Mesendoderm (in vitro differentiated cells): ENCODE data around the gene ADGRL1.

ENCODE experiments used
- DNase-seq: peaks from one replicate; pipeline ENCODE4 v3.0.0; 2013
- H2AK5ac ChIP-seq: 2 replicates; pipeline ENCODE4 v1.6.1; 2013; ENCODE audit warnings: low read length, inconsistent platforms
- H2BK120ac ChIP-seq: 2 replicates; pipeline ENCODE4 v1.6.1; 2013; ENCODE audit warnings: low read depth, mild to moderate bottlenecking, low read length, moderate library complexity, mixed read lengths
- H2BK15ac ChIP-seq: replicated peaks from 2 replicates; pipeline ENCODE4 v1.6.1; 2013; ENCODE audit warnings: low read depth, mild to moderate bottlenecking, moderate library complexity
- H2BK5ac ChIP-seq: 2 replicates; pipeline ENCODE4 v1.6.1; 2013; ENCODE audit warnings: low read length, inconsistent platforms
- H3K18ac ChIP-seq: 2 replicates; pipeline ENCODE4 v1.6.1; 2013; ENCODE audit warnings: mild to moderate bottlenecking, low read length, mixed read lengths
- H3K23ac ChIP-seq: one replicate; pipeline ENCODE4 v1.6.1; 2013; ENCODE audit warnings: low read length
- H3K27ac ChIP-seq: 2 replicates; pipeline ENCODE4 v1.5.1; 2013; ENCODE audit warnings: low read depth, mild to moderate bottlenecking, inconsistent platforms, low read length, moderate library complexity
- H3K27me3 ChIP-seq: 2 replicates; pipeline ENCODE4 v1.6.1; 2013; ENCODE audit warnings: low read length, control low read depth, mild to moderate bottlenecking, inconsistent platforms; ENCODE audit not compliant: insufficient read depth, poor library complexity
- H3K36me3 ChIP-seq: 2 replicates; pipeline ENCODE4 v1.6.1; 2013; ENCODE audit warnings: low read length, inconsistent platforms; ENCODE audit not compliant: control insufficient read depth, insufficient read depth
- H3K4ac ChIP-seq: one replicate; pipeline ENCODE4 v1.6.1; 2013; ENCODE audit warnings: low read depth, mild to moderate bottlenecking, low read length, moderate library complexity
- H3K4me1 ChIP-seq: 2 replicates; pipeline ENCODE4 v1.6.1; 2013; ENCODE audit warnings: low read depth, low read length, inconsistent platforms; ENCODE audit not compliant: control insufficient read depth
- H3K4me2 ChIP-seq: 2 replicates; pipeline ENCODE4 v1.6.1; 2013; ENCODE audit warnings: low read length
- H3K4me3 ChIP-seq: 2 replicates; pipeline ENCODE4 v1.5.1; 2013; ENCODE audit warnings: mild to moderate bottlenecking, low read length
- H3K56ac ChIP-seq: one replicate; pipeline ENCODE4 v1.6.1; 2013; ENCODE audit warnings: low read length
- H3K79me1 ChIP-seq: 2 replicates; pipeline ENCODE4 v1.6.1; 2013; ENCODE audit warnings: low read length, inconsistent platforms
- H3K79me2 ChIP-seq: 2 replicates; pipeline ENCODE4 v1.6.1; 2013; ENCODE audit warnings: mild to moderate bottlenecking, low read length; ENCODE audit not compliant: control insufficient read depth, insufficient read depth
- H3K9ac ChIP-seq: 2 replicates; pipeline ENCODE4 v1.6.1; 2013; ENCODE audit warnings: low read length, inconsistent platforms
- H4K5ac ChIP-seq: one replicate; pipeline ENCODE4 v1.6.1; 2013; ENCODE audit warnings: low read length
- H4K8ac ChIP-seq: one replicate; pipeline ENCODE4 v1.6.1; 2013; ENCODE audit warnings: low read depth, mild to moderate bottlenecking, control low read depth, low read length, moderate library complexity
- WGBS: extraction: QIAGEN DNeasy Blood & Tissue Kit; methylation state at CpG from one replicate; pipeline ENCODE4 v1.1.7; 2013; ENCODE audit warnings: low lambda C conversion rate, missing lambda C conversion rate; ENCODE audit not compliant: insufficient coverage; ENCODE audit errors: extremely low coverage; 5-methylcytosine and 5-hydroxymethylcytosine counted together

ADGRL1 gene

GRCh38 chr19:14111486-14111885, 94.5 kb downstream of the ADGRL1 start:
- no peak overlapping the region for H3K4ac ChIP-seq
- peaks cover 7% of the 10 kb centered on the region for H3K4me1 ChIP-seq
- WGBS: no CpG with 5 or more reads among the region's 1 CpG
- no peaks in the 10 kb centered on the region for H3K36me3 ChIP-seq
- no peak overlapping the region for H3K18ac ChIP-seq
- no peak overlapping the region for H2BK15ac ChIP-seq
- H3K79me1 ChIP-seq: peaks cover 2% of the 10 kb centered on the region
- H3K4me2 ChIP-seq: no peak overlapping the region
- H4K8ac ChIP-seq: no peak overlapping the region
- H3K56ac ChIP-seq: no peak overlapping the region
- no peak for DNase-seq
- H3K23ac ChIP-seq: no peak overlapping the region
- no peak overlapping the region for H3K4me3 ChIP-seq
- no peak overlapping the region for H2AK5ac ChIP-seq
- H2BK5ac ChIP-seq: no peak overlapping the region
- H4K5ac ChIP-seq: no peak overlapping the region
- no peak overlapping the region for H2BK120ac ChIP-seq
- H3K27ac ChIP-seq: no peak overlapping the region
- no peaks in the 10 kb centered on the region for H3K27me3 ChIP-seq
- H3K9ac ChIP-seq: no peak overlapping the region
- no peaks in the 10 kb centered on the region for H3K79me2 ChIP-seq

- no peak overlapping the region for H3K4me3 ChIP-seq
- H3K56ac ChIP-seq: no peak overlapping the region
- no CpG with 5 or more reads among the region's 2 CpGs for whole genome bisulfite sequencing
- no peak for DNase-seq
- no peak overlapping the region for H2BK15ac ChIP-seq
- H3K79me2 ChIP-seq: no peaks in the 10 kb centered on the region
- H2BK120ac ChIP-seq: no peak overlapping the region
- no peak overlapping the region for H3K23ac ChIP-seq
- H4K8ac ChIP-seq: no peak overlapping the region
- no peak overlapping the region for H4K5ac ChIP-seq
- H3K27me3 ChIP-seq: no peaks in the 10 kb centered on the region
- H3K9ac ChIP-seq: no peak overlapping the region
- peaks cover 2% of the 10 kb centered on the region for H3K79me1 ChIP-seq
- no peak overlapping the region for H2AK5ac ChIP-seq
- H3K4me1 ChIP-seq: peaks cover 7% of the 10 kb centered on the region
- H3K4ac ChIP-seq: no peak overlapping the region
- H2BK5ac ChIP-seq: no peak overlapping the region
- H3K4me2 ChIP-seq: no peak overlapping the region
- H3K27ac ChIP-seq: no peak overlapping the region
- H3K36me3 ChIP-seq: no peaks in the 10 kb centered on the region
- no peak overlapping the region for H3K18ac ChIP-seq
These were observed 95.3 kb downstream of the ADGRL1 start for GRCh38 chr19:14110650-14111049.

DNA sequence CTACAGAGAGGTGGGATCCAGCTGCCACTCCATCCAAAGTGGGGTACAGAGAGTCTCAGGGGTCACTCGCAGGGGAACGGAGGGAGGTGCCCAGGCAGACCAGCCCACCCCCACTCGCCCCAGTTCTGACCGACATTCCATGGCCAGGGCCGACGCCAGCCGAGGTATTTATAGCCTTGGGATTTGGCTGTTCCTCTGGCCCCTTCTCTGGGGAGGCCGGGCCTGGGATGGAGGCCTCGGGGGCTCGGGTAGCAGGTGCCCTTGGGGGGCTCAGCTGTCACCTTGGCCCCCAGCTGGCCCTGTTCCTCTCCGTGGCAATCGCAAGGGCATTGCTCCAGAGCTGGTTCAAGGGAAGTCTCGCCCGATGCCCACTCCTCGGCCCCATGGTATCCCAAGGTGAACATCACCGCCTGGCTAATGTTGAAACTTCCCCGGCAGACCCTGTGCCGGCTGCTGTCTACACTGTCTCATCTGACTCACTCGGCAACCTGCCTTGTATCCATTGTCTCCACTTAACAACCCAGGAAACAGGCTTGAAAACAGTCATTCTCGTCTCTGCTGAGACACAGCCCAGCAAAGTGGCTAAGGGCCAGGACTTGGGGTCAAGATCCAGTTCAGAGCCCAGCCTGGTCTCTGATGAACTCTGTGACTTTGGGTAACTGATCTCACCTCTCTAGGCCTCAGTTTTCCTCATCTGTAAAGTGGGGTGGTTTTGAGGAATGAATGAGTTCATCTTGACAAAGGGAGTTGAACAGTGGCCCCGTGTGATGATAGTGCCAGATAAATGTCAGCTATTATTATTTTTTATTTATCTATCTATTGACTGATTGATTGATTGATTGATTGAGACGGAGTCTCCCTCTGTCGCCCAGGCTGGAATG, 98.1 kb downstream of the ADGRL1 start:
- H3K23ac ChIP-seq: no peak overlapping the region
- H3K79me1 ChIP-seq: no peaks in the 10 kb centered on the region
- no peak overlapping the region for H2BK15ac ChIP-seq
- H3K18ac ChIP-seq: no peak overlapping the region
- no peaks in the 10 kb centered on the region for H3K27me3 ChIP-seq
- H3K27ac ChIP-seq: no peak overlapping the region
- H3K9ac ChIP-seq: no peak overlapping the region
- H3K4me1 ChIP-seq: peaks cover 3% of the 10 kb centered on the region
- H3K56ac ChIP-seq: no peak overlapping the region
- no peak overlapping the region for H2AK5ac ChIP-seq
- H2BK5ac ChIP-seq: no peak overlapping the region
- no peak overlapping the region for H3K4me3 ChIP-seq
- no CpG with 5 or more reads among the region's 23 CpGs for WGBS
- no peak overlapping the region for H3K4ac ChIP-seq
- no peak overlapping the region for H4K5ac ChIP-seq
- no peaks in the 10 kb centered on the region for H3K79me2 ChIP-seq
- DNase-seq: peak; percentile 34
- no peaks in the 10 kb centered on the region for H3K36me3 ChIP-seq
- no peak overlapping the region for H4K8ac ChIP-seq
- H2BK120ac ChIP-seq: no peak overlapping the region
- H3K4me2 ChIP-seq: no peak overlapping the region

DNA sequence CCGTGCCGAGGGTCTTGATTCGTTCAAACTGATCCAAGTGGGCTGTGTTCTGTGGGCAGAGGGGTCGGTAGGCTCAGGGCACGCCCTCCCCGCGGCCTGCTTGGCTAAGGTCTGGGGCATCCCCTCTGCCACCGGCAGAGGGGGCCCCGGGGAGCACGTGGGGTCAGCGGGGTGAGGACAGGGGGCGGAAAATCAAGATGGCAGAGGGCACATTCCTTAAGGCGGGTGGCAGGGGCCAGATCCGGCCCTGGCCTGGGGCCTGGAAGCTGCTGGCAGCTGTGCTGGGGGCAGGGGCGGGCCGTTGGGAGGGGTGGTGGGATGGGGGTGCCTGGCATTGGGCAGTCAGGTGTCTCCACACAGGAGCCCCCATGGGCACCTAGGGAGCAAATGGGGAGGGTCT, 99.1 kb downstream of the ADGRL1 start:
- Histone ChIP-seq H3K23ac (no peak overlapping the region), H3K36me3 (no peaks in the 10 kb centered on the region), H3K18ac (no peak overlapping the region), H2BK5ac (no peak overlapping the region), H4K5ac (no peak overlapping the region), H3K27ac (no peak overlapping the region), H3K79me2 (no peaks in the 10 kb centered on the region), H3K4me1 (peaks cover under 1% of the 10 kb centered on the region), H3K9ac (no peak overlapping the region), H2AK5ac (no peak overlapping the region), H3K56ac (no peak overlapping the region), H3K79me1 (no peaks in the 10 kb centered on the region), H2BK120ac (no peak overlapping the region), H3K4me3 (no peak overlapping the region), H3K27me3 (no peaks in the 10 kb centered on the region), H4K8ac (no peak overlapping the region), H3K4me2 (no peak overlapping the region), H2BK15ac (no peak overlapping the region), H3K4ac (no peak overlapping the region)
- no peak for DNase-seq
- no CpG with 5 or more reads among the region's 16 CpGs for WGBS

- no peak overlapping the region for H3K4me2 ChIP-seq
- no peak overlapping the region for H2BK15ac ChIP-seq
- no peaks in the 10 kb centered on the region for H3K4me1 ChIP-seq
- no peaks in the 10 kb centered on the region for H3K79me1 ChIP-seq
- WGBS: no CpG with 5 or more reads among the region's 8 CpGs
- no peak overlapping the region for H3K18ac ChIP-seq
- no peak overlapping the region for H3K4ac ChIP-seq
- DNase-seq: no peak
- H2AK5ac ChIP-seq: no peak overlapping the region
- H3K79me2 ChIP-seq: no peaks in the 10 kb centered on the region
- no peak overlapping the region for H3K9ac ChIP-seq
- no peaks in the 10 kb centered on the region for H3K27me3 ChIP-seq
- no peak overlapping the region for H3K56ac ChIP-seq
- no peak overlapping the region for H3K4me3 ChIP-seq
- H3K23ac ChIP-seq: no peak overlapping the region
- no peak overlapping the region for H2BK5ac ChIP-seq
- H3K36me3 ChIP-seq: no peaks in the 10 kb centered on the region
- no peak overlapping the region for H2BK120ac ChIP-seq
- H4K5ac ChIP-seq: no peak overlapping the region
- no peak overlapping the region for H3K27ac ChIP-seq
- H4K8ac ChIP-seq: no peak overlapping the region
These were observed 100.3 kb downstream of the ADGRL1 start for GRCh38 chr19:14105680-14106079.

DNA sequence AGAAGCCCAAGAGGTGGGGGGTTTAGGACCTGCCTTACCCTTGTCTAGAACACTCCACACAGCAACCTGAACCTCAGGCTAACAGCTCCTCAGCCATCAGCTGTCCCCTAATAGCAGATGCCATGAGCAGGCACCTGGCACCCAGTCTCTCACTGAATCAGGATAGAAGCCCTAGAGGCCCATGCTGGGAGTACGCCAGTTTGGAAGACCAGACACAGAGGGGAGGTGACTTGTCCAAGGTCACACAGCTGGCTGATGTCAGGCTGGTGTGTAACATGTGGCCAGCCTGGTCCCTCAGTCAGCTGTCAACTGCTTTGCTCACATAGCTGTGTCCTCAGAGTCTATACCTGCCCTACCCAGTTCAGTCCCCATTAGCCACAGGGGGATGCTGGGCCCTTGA, 102.7 kb downstream of the ADGRL1 start:
- DNase-seq: no peak
- no peaks in the 10 kb centered on the region for H3K27me3 ChIP-seq
- H3K4me1 ChIP-seq: no peaks in the 10 kb centered on the region
- no peak overlapping the region for H3K18ac ChIP-seq
- H4K5ac ChIP-seq: no peak overlapping the region
- no peak overlapping the region for H3K4me2 ChIP-seq
- no peaks in the 10 kb centered on the region for H3K36me3 ChIP-seq
- no peak overlapping the region for H3K23ac ChIP-seq
- no peak overlapping the region for H3K4me3 ChIP-seq
- no peak overlapping the region for H2AK5ac ChIP-seq
- no peak overlapping the region for H3K9ac ChIP-seq
- H3K79me1 ChIP-seq: no peaks in the 10 kb centered on the region
- H3K79me2 ChIP-seq: no peaks in the 10 kb centered on the region
- no CpG with 5 or more reads among the region's 1 CpG for WGBS
- no peak overlapping the region for H2BK120ac ChIP-seq
- no peak overlapping the region for H3K27ac ChIP-seq
- H3K56ac ChIP-seq: no peak overlapping the region
- H2BK15ac ChIP-seq: no peak overlapping the region
- H3K4ac ChIP-seq: no peak overlapping the region
- no peak overlapping the region for H4K8ac ChIP-seq
- no peak overlapping the region for H2BK5ac ChIP-seq
